Psoas muscle (tissue), 8 donors: ENCODE measurements around the gene KBTBD8. TPM values are rescaled to one million over a fixed set of nuclear protein-coding genes. Genes with fewer than 3 reads are reported as not detected.

ENCODE experiments used
- ATAC-seq, 4 donors: fragments of 200-7000 bp; cut with Tn5 transposase; one replicate each; pipeline ENCODE4 v1.9.1; 2020; ENCODE audit warnings: moderate library complexity in 3 of 4, mild to moderate bottlenecking in 2 of 4
- DNase-seq, 2 donors: peaks; one replicate each; pipeline ENCODE4 v3.0.0-alpha.2; 2020
- H3K27ac ChIP-seq: fragments of 200-600 bp; one replicate; pipeline ENCODE4 v1.8.0; 2022
- H3K27me3 ChIP-seq, 3 donors: fragments of 200-600 bp in 1 of 3; one replicate each; pipeline versions ENCODE4 v1.6.1 to v1.8.0; 2013 to 2022; ENCODE audit warnings: low read length in 2 of 3, mild to moderate bottlenecking in 2 of 3, moderate library complexity in 1 of 3; ENCODE audit not compliant: insufficient read depth in 3 of 3
- H3K36me3 ChIP-seq, 2 donors: fragments of 200-600 bp in 1 of 2; one replicate each; pipeline versions ENCODE4 v1.6.1 to v1.8.0; 2013 to 2022; ENCODE audit warnings: low read depth in 1 of 2, mild to moderate bottlenecking in 1 of 2, moderate library complexity in 1 of 2; ENCODE audit not compliant: insufficient read depth in 1 of 2
- H3K4me1 ChIP-seq: fragments of 200-600 bp; one replicate; pipeline ENCODE4 v1.8.0; 2022
- H3K4me3 ChIP-seq: fragments of 200-600 bp; one replicate; pipeline ENCODE4 v1.8.0; 2022; ENCODE audit warnings: mild to moderate bottlenecking
- H3K9me3 ChIP-seq: fragments of 200-600 bp; one replicate; pipeline ENCODE4 v1.8.0; 2022
- WGBS, 3 donors: extraction: QIAGEN DNeasy Blood & Tissue Kit; methylation state at CpG; one replicate each; pipeline versions ENCODE4 v1.1.6 to v1.1.7; 2013; 5-methylcytosine and 5-hydroxymethylcytosine counted together
- intact Hi-C, 2 donors: fragments of 100-400 bp; cut with DNase I; formaldehyde crosslinking; loops; one replicate each; pipeline versions ENCODE4 v1.11.0 to v1.14.2; 2022
- polyA plus RNA-seq, 3 donors: library from polyadenylated mRNA; stranded (reverse); fragments of 200-250 nt; gene quantifications; one replicate each; pipeline ENCODE4 v1.2.3, GENCODE V29; 2013
- total RNA-seq, 4 donors: library from RNA; stranded (reverse); fragmentation: NEBNext Ultra II Directional in 2 of 4; extraction: Animal tissue kit (Norgen Biotek cat#: 25700) in 2 of 4; gene quantifications; one replicate each; pipeline versions ENCODE4 v1.2.1 to v1.2.4, GENCODE V29; 2021 to 2023
- TF ChIP-seq, protein P1 (sequence below): fragments of 200-600 bp; IDR thresholded peaks from one replicate; pipeline ENCODE4 v1.8.0; 2022; ENCODE audit warnings: antibody characterized with exemption
- donor health status: healthy with polysubstance abuse.
- donor health status: DM: no; HTN: no; CAD: no; lungs with moderate emphysema.
- donor health status: Bipolar disorder and iron deficiency.
- donor health status: healthy.
- donor health status: DM: yes; HTN: yes; CAD: no.
- donor health status: DM: no; HTN: no; CAD: no.
- donor health status: DM: no; HTN: no; CAD: no.
- donor health status: DM: yes; HTN: yes; CAD: no.

The KBTBD8 gene
- total and polyA plus RNA-seq, 7 donors = 1.8 to 11.2 (median 6.1) TPM

GRCh38 chr3:67008388-67008787, 10.3 kb downstream of the KBTBD8 start:
- WGBS, 3 donors = 84 to 85% (median 85%) methylated on average over 2 of the region's 2 CpGs
- ATAC-seq = no peak
- intact Hi-C loops = no loop called here
- no peak overlapping the region for H3K27ac ChIP-seq
- H3K9me3 ChIP-seq = no peaks in the 10 kb centered on the region
- no peak for DNase-seq
- H3K36me3 ChIP-seq = peaks cover 0 to 27% of the 10 kb centered on the region in 2 donors
- H3K27me3 ChIP-seq = no peaks in the 10 kb centered on the region
- H3K4me1 ChIP-seq = no peaks in the 10 kb centered on the region
- no peak overlapping the region for H3K4me3 ChIP-seq
- TF ChIP-seq, protein P1, sequence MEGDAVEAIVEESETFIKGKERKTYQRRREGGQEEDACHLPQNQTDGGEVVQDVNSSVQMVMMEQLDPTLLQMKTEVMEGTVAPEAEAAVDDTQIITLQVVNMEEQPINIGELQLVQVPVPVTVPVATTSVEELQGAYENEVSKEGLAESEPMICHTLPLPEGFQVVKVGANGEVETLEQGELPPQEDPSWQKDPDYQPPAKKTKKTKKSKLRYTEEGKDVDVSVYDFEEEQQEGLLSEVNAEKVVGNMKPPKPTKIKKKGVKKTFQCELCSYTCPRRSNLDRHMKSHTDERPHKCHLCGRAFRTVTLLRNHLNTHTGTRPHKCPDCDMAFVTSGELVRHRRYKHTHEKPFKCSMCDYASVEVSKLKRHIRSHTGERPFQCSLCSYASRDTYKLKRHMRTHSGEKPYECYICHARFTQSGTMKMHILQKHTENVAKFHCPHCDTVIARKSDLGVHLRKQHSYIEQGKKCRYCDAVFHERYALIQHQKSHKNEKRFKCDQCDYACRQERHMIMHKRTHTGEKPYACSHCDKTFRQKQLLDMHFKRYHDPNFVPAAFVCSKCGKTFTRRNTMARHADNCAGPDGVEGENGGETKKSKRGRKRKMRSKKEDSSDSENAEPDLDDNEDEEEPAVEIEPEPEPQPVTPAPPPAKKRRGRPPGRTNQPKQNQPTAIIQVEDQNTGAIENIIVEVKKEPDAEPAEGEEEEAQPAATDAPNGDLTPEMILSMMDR = no peak

DNA sequence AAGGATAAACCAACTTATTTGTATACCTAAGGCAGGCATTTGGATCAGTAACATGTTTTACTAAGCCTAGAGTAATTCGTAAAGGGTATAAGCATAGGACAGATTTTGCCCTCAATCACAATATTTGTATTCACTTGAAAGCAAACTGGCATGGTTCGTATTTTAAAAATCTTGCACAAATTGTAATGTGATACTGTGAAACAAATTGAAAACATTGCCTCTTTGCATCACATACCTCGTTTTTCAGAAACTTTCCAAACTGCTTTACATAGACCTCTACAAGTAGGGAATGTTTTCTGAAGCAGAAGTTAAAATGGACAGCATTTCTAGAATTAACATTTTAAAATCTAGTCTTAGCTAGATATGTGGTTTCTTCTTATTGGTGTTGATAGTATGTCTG, 11.6 kb downstream of the KBTBD8 start:
- Histone ChIP-seq H3K9me3 (no peaks in the 10 kb centered on the region), H3K4me1 (no peaks in the 10 kb centered on the region), H3K4me3 (no peak overlapping the region), H3K27me3 (no peaks in the 10 kb centered on the region), H3K27ac (no peak overlapping the region), H3K36me3 (peaks cover 0 to 18% of the 10 kb centered on the region in 2 donors)
- intact Hi-C loops = no loop called here
- no peak for ATAC-seq
- WGBS, 3 donors = 47 to 66% (median 60%) methylated on average over 3 of the region's 3 CpGs
- TF ChIP-seq, protein P1 = no peak
- DNase-seq = no peak

DNA sequence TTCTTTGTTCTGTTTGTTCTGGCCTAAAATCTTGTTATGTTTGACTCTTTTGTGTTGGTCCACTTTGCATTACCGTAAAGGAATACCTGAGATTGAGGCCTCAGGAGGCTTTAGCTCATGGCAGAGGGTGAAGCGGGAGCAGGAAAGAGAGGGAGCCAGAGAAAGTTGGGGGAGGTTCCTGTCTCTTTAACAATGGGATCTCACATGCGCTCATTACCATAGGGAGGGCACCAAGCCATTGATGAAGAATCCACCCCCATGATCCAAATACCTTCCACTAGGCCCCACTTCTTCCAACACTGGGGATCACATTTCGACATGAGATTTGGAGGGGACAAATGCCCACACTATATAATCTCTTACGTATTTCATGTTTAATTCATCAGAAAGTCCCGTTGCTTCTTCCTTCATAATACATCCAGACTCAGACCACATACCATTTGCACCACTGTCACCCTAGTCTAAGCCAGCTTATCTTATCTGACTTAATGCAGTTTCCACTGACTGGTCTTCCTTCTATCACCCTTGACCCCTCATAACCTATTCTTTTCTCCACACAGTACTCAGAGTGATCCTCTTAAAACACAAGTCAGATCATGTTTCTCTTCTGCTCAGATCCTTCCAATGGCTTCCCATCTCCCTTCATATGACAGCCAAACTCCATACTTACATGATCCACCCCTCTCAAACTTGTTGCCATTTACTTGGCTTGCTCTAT, 13.5 kb downstream of the KBTBD8 start:
- WGBS, 3 donors = 88 to 94% (median 89%) methylated on average over 6 of the region's 6 CpGs
- ATAC-seq = no peak
- intact Hi-C loops = no loop called here

GRCh38 chr3:67012564-67012963, 14.5 kb downstream of the KBTBD8 start:
- Histone ChIP-seq H3K27me3 (no peaks in the 10 kb centered on the region), H3K9me3 (no peaks in the 10 kb centered on the region), H3K36me3 (peaks cover 0 to 18% of the 10 kb centered on the region in 2 donors), H3K4me1 (no peaks in the 10 kb centered on the region), H3K27ac (no peak overlapping the region), H3K4me3 (no peak overlapping the region)
- 86 to 93% (median 86%) methylated on average over 6 of the region's 6 CpGs for WGBS, 3 donors
- DNase-seq = no peak
- intact Hi-C loops = no loop called here
- ATAC-seq = no peak
- TF ChIP-seq, protein P1 = no peak

More for the DNA sequence above, 13.5 kb downstream of the KBTBD8 start:
- Histone ChIP-seq H3K27me3 (no peaks in the 10 kb centered on the region), H3K4me1 (no peaks in the 10 kb centered on the region), H3K27ac (no peak overlapping the region), H3K36me3 (peaks cover 0 to 18% of the 10 kb centered on the region in 2 donors), H3K9me3 (no peaks in the 10 kb centered on the region), H3K4me3 (no peak overlapping the region)
- no peak for DNase-seq
- TF ChIP-seq, protein P1 = no peak
